NCI-H446 (cell line): ENCODE measurements around the gene SPRR2D.
"Not testable (repeated sequence)": the region's sequence is repeated elsewhere in the genome, so short reads cannot be mapped to it uniquely, and the experiment has no call there.

Experiments
- DNase-seq, 2 experiments: peaks; one replicate each; lab custom pipeline; 2025; lab: John Stamatoyannopoulos, UW

The SPRR2D gene

GRCh38 chr1:153040950-153041631 is at the start of gene SPRR2D:
Gene SPRR2D, minus strand, starts transcription at chr1:153041120. Its CDS starts 774 bp downstream, at chr1:153040346.
- DNase-seq = no peak

GRCh38 chr1:153087652-153088051 is 46.7 kb upstream of the SPRR2D start:
- no peak for DNase-seq

GRCh38 chr1:153081736-153082135 is 40.8 kb upstream of the SPRR2D start:
- no peak for DNase-seq

- no peak for DNase-seq
These were observed 32.1 kb upstream of the SPRR2D start for GRCh38 chr1:153072806-153073726.

GRCh38 chr1:153071511-153071910 is 30.6 kb upstream of the SPRR2D start, which contains the start of gene SPRR2B:
Gene SPRR2B, minus strand, starts transcription at chr1:153071611. Its CDS starts 772 bp downstream, at chr1:153070839.
- no peak for DNase-seq

DNA sequence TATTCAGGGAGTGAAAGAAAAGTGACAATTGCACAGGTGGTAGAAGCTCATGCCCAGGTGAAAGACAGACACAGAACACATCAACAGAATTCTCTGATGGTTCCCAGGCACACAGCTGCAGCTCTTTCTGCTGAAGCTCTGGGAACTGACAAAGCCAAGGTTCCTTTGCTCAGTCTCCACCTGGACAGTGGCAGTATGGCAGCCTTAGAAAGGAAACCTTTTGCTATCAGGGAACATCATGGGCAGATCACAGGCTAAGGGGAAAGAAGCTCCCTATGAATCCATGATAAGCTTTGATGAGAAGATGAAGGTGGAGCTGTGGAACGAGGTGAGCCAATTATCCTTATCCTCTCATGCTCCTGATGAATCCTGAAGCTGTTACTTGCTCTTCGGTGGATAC is 29.3 kb upstream of the SPRR2D start:
- DNase-seq = no peak

- no peak for DNase-seq
These were observed 18.2 kb upstream of the SPRR2D start for GRCh38 chr1:153058826-153059784.

DNA sequence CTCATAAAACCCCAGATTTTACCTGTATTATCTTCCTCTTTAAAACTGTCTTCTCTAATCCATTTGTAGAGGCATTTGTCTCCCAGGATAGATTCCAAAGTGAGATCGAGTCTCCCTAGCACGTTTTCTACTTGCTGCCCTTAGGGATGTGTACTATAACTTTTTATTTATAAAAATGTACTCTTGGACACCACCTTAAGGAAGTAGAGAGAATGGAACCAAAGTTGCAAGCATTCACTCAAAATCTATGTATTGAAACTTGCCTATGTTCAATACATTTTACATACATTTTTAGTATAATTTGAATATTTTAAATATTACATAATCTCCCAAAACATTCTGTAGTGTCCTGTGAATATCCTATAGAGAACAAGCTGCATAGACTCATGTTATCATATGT is 17.2 kb upstream of the SPRR2D start:
- DNase-seq = no peak

DNA sequence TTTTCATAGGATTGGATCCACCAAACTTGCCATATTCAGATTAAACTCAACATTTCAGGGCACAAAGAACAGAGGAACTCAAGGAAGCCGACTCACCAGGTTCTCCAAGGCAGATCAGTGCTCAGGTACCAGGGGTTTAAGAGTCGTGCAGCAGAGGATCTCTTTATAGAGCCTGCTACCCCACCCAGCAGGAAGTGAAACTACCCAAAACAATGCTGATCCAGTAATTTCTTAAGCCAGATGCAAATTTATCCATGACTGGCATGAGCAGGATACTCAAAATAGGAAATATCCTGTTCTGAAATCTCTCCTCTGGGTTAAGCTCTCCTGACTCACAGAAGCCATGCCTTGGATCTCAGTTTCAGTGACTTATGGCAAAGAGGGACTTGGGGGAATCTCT is 16.5 kb upstream of the SPRR2D start, which contains the start of gene SPRR2A:
TSS of gene SPRR2A (minus strand) at position 138 of the 400 bp plus-strand sequence. CDS start 777 bp downstream, outside the sequence.
- DNase-seq = no peak

DNA sequence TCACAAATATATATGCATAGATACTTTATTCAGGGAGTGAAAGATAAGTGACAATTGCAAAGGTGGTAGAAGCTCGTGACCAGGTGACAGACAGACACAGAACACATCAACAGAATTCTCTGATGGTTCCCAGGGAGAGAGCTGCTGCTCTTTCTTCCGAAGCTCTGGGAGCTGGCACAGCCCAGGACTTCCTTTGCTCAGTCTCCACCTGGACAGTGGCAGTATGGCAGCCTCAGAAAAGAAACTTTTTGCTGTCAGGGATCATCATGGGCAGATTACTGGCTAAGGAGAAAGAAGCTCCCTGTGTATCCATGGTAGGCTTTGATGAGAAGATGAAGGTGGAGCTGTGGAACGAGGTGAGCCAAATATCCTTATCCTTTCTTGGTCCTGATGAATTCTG is 15.2 kb upstream of the SPRR2D start:
- not testable (repeated sequence) for DNase-seq

GRCh38 chr1:153049211-153049610 is 8.3 kb upstream of the SPRR2D start:
- DNase-seq = no peak

DNA sequence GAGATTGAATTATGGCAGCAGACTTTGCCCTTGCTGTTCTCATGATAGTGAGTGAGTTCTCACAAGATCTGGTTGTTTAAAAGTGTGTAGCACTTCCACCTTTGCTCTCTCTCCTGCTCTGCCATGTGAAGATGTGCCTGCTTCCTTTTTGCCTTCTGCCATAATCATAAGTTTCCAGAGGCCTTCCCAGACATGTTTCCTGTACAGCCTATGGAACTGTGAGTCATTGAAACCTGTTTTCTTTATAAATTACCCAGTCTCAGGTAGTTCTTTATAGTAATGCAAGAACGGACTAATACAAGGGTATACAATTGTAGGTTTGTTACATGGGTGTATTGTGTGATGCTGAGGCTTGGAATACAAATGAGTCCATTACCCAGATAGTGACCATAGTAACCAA is 5.7 kb downstream of the SPRR2D start:
- no peak for DNase-seq

GRCh38 chr1:153032677-153033308 is 8.1 kb downstream of the SPRR2D start:
- DNase-seq = peak in 1 of 2 experiments; percentile 26

DNA sequence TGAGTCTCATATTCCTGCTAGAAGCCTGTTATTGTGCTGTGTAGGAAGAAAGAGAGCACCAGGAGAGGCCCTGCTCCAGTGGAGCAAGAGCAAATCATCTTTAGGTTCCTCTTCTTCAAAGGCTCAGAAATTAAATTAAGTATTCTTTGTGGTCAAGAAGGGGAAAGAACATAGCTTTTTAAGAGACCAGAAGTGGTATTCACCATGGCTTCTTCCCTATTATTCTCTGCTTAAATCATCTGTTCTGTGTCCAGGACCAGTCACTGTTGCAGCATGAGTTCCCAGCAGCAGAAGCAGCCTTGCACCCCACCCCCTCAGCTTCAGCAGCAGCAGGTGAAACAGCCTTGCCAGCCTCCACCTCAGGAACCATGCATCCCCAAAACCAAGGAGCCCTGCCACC is 8.8 kb downstream of the SPRR2D start:
- no peak for DNase-seq

DNA sequence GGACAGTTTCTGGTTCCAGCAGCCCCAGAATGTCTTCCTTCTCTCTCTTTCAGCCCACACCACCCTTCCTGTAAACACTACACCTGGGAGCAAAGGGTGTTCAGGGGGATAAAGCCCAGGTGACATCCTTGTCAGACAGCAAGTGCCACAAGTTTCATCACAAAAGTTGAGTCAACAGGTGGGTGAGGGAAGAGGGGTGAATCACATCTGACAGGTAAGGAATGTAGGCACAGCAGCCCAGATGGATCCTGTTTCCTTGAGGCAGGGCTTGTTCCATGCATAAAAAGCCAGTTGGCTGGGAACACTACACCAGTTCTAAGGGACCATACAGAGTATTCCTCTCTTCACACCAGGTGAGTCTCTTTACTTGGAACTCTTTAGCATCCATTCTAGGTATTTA is 10.0 kb downstream of the SPRR2D start, which contains the start of gene SPRR1B:
TSS of gene SPRR1B (plus strand) at position 309 of the 400 bp plus-strand sequence. CDS start 1,143 bp downstream, outside the sequence.
- DNase-seq = no peak

- DNase-seq = no peak
These were observed 12.2 kb downstream of the SPRR2D start for GRCh38 chr1:153028766-153029165.

- no peak for DNase-seq
These were observed 15.1 kb downstream of the SPRR2D start for GRCh38 chr1:153025797-153026196.

GRCh38 chr1:153024413-153024812 is 16.5 kb downstream of the SPRR2D start:
- no peak for DNase-seq

- no peak for DNase-seq
These were observed 17.8 kb downstream of the SPRR2D start for GRCh38 chr1:153023109-153023508.

DNA sequence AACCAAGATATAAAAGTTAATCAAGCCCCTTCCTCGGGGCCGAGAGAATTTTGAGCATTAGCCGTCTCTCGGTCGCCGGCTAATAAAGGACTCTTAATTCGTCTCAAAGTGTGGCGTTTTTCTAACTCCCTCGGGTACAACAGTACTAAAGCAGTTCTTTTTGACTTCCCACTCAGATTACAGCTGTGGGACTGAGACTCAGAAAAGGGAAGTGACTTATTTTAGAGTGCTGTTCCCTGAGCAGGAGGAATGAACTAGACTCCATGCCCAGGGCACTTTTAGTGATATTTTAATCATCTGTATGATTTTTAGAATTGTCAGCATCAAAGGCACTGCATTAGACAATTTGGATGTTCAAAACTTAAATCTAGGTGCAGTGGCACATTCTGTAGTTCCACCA is 18.6 kb downstream of the SPRR2D start:
- not testable (repeated sequence) for DNase-seq

GRCh38 chr1:153021829-153022228 is 19.1 kb downstream of the SPRR2D start:
- not testable (repeated sequence) for DNase-seq
